Colon (tissue), 2 donors: ENCODE data around the gene RFTN2.

Source experiments
- FAIRE-seq: peaks from 2 replicates; lab custom pipeline; 2012; peaks lifted over from hg19 to GRCh38; lab: Jason Lieb, UNC
- donor health status: control.
- donor health status: control.

Gene RFTN2

DNA sequence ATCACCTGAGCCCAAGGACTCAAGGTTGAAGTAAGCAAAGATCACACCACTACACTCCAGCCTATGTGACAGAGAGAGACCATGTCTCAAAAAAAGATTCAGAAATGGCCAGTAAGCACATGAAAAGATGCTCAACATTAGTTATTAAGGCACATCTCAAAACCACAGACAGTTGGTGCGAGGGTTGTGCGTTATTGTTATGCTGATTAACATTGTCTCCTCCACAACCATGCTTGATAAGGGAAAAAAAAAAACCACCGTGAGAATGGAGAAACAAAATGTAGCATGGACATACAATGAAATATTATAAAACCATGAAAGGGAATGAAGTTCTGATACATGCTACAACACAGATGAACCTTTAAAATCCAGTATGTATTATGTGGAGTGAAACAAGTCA lies 132.2 kb downstream of the RFTN2 start:
- FAIRE-seq, result no peak

DNA sequence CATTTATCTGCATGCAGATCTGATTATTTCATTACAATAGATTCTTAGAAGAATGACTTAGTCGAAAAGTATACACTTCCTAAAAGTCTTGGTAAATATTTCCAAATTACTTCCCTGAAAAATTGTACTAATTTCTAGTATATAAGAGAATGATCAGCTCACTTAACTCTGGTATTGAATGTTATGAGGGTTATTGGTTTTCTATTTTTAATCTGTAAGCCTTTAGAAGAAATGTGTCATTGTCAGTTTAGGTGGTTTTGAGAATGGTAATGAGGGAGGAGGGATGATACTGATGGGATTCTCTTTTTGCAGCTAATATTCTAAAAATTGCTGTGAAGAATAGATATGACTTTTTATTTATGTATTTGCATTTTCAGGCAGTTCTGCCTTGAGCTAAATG lies 135.7 kb downstream of the RFTN2 start:
- FAIRE-seq, result no peak

DNA sequence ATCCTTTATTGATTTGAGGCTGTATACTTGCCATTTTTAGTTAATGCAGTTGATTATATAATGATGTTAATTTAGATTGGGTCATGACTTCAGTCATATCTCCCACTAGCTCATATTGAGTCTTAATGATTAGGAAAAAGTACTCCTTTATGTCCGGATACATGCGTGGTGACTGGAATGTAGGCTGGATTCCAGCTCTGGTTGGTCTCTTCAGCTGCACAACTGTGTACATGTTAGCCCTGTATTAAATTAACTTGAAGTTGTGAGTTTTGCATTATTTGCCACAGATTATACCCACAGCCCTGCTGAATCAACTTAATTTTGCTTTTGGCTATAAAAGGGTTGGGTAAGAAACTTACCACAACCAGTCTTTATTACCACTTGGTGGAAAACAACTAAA lies 137.0 kb downstream of the RFTN2 start:
- no peak for FAIRE-seq
